H1 (cell line): ENCODE measurements around the gene ALLC. TPM values are rescaled to one million over a fixed set of nuclear protein-coding genes. Genes with fewer than 3 reads are reported as not detected.

Experiments used
- GTF2F1 ChIP-seq: IDR thresholded peaks from 2 replicates; pipeline ENCODE4 v1.6.1; 2012; ENCODE audit warnings: low read depth, low read length, improper control_type of control experiment, borderline replicate concordance
- HDAC2 ChIP-seq, 2 experiments: fragments of 300-600 bp in 1 of 2; sonication (generic) in 1 of 2; IDR thresholded peaks; 2 replicates each; pipeline ENCODE4 v1.6.1; 2011 to 2012; ENCODE audit warnings: low read depth in 2 of 2, low read length in 2 of 2, mild to moderate bottlenecking in 2 of 2, moderate library complexity in 2 of 2, borderline replicate concordance in 1 of 2, inconsistent platforms in 1 of 2
- HDAC6 ChIP-seq: IDR thresholded peaks from one replicate; pipeline ENCODE4 v1.7.1; 2012; ENCODE audit warnings: low read depth, mild to moderate bottlenecking, inconsistent platforms, low read length, moderate library complexity
- MAFK ChIP-seq: IDR thresholded peaks from 2 replicates; pipeline ENCODE4 v1.6.1; 2012; ENCODE audit warnings: low read depth, mild to moderate bottlenecking, improper control_type of control experiment, low read length
- NRF1 ChIP-seq: IDR thresholded peaks from 2 replicates; pipeline ENCODE4 v1.6.1; 2011; ENCODE audit warnings: mild to moderate bottlenecking, low read depth, low read length, improper control_type of control experiment
- PHF8 ChIP-seq: fragments of 200-600 bp; sonication (generic); conservative IDR thresholded peaks from 2 replicates; pipeline ENCODE4 v1.7.1; 2012; ENCODE audit warnings: low read depth, mild to moderate bottlenecking, inconsistent platforms, low read length, moderate library complexity
- POU5F1 ChIP-seq: IDR thresholded peaks from 2 replicates; pipeline ENCODE4 v1.6.1; 2011; ENCODE audit warnings: low read depth, mild to moderate bottlenecking, low read length, moderate library complexity
- RNF2 ChIP-seq: fragments of 200-900, 300-1000 bp; sonication (generic); IDR thresholded peaks from 2 replicates; pipeline ENCODE4 v1.7.1; 2016; ENCODE audit warnings: borderline replicate concordance, low read depth, mild to moderate bottlenecking, antibody characterized with exemption, low read length; ENCODE audit not compliant: poor library complexity, severe bottlenecking; ENCODE audit errors: missing control alignments
- SAP30 ChIP-seq: fragments of 300-600 bp; sonication (generic); IDR thresholded peaks from 2 replicates; pipeline ENCODE4 v1.7.1; 2012; ENCODE audit warnings: low read length, moderate library complexity, mild to moderate bottlenecking, inconsistent platforms; ENCODE audit not compliant: insufficient read depth, insufficient replicate concordance
- SP4 ChIP-seq: IDR thresholded peaks from 2 replicates; pipeline ENCODE4 v1.6.1; 2012; ENCODE audit warnings: low read length, inconsistent platforms
- polyA plus RNA-seq, 7 experiments: library from polyadenylated mRNA; depleted of rRNA in 3 of 7; stranded (reverse) in 5 of 7; unstranded in 2 of 7; fragments of >200 nt in 5 of 7; fragments of 200-250 nt in 2 of 7; gene quantifications; 1 replicate in 5 of 7; 2 replicates in 1 of 7; 4 replicates in 1 of 7; pipeline versions ENCODE4 v1.2.1 to v1.2.3, GENCODE V29; 2011 to 2013; ENCODE audit warnings: missing spikeins in 2 of 7, mixed read lengths in 2 of 7
- total RNA-seq: library from RNA; stranded (reverse); fragmentation: NEBNext Ultra II Directional; extraction: Animal tissue kit (Norgen Biotek cat#: 25700); gene quantifications from 2 replicates; pipeline ENCODE4 v1.2.1, GENCODE V29; 2021
- TF ChIP-seq, protein P1 (sequence below): fragments of 300-600 bp; sonication (generic); IDR thresholded peaks from 2 replicates; pipeline ENCODE4 v1.7.1; 2012; ENCODE audit warnings: low read length, moderate library complexity, mild to moderate bottlenecking, inconsistent platforms; ENCODE audit not compliant: insufficient replicate concordance

ALLC gene
- total and polyA plus RNA-seq, 2 of the 8 experiments (the other 6 are each of a cell fraction or from before 2014, with no cell fraction given), result not detected

DNA sequence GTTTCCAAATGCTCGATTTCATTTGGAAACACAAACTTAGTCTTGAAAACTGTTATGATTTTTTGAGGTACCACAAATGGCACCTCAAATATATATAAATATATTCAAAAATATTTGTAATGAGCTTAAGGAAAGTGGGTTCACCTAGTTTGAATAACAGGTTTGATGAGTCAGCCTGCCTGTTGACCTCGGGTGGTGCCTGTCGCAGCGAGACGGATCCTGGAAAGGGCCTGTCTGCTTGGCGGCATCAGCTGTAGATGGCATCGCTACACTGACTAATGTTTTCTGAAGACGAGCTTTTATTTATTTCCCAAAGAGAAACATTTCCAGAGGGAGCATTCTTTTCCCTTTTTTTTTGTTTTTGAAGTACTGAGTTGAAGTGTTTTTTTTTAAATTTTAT is 6.9 kb downstream of the ALLC start (continued):
- TF ChIP-seq, protein P1, sequence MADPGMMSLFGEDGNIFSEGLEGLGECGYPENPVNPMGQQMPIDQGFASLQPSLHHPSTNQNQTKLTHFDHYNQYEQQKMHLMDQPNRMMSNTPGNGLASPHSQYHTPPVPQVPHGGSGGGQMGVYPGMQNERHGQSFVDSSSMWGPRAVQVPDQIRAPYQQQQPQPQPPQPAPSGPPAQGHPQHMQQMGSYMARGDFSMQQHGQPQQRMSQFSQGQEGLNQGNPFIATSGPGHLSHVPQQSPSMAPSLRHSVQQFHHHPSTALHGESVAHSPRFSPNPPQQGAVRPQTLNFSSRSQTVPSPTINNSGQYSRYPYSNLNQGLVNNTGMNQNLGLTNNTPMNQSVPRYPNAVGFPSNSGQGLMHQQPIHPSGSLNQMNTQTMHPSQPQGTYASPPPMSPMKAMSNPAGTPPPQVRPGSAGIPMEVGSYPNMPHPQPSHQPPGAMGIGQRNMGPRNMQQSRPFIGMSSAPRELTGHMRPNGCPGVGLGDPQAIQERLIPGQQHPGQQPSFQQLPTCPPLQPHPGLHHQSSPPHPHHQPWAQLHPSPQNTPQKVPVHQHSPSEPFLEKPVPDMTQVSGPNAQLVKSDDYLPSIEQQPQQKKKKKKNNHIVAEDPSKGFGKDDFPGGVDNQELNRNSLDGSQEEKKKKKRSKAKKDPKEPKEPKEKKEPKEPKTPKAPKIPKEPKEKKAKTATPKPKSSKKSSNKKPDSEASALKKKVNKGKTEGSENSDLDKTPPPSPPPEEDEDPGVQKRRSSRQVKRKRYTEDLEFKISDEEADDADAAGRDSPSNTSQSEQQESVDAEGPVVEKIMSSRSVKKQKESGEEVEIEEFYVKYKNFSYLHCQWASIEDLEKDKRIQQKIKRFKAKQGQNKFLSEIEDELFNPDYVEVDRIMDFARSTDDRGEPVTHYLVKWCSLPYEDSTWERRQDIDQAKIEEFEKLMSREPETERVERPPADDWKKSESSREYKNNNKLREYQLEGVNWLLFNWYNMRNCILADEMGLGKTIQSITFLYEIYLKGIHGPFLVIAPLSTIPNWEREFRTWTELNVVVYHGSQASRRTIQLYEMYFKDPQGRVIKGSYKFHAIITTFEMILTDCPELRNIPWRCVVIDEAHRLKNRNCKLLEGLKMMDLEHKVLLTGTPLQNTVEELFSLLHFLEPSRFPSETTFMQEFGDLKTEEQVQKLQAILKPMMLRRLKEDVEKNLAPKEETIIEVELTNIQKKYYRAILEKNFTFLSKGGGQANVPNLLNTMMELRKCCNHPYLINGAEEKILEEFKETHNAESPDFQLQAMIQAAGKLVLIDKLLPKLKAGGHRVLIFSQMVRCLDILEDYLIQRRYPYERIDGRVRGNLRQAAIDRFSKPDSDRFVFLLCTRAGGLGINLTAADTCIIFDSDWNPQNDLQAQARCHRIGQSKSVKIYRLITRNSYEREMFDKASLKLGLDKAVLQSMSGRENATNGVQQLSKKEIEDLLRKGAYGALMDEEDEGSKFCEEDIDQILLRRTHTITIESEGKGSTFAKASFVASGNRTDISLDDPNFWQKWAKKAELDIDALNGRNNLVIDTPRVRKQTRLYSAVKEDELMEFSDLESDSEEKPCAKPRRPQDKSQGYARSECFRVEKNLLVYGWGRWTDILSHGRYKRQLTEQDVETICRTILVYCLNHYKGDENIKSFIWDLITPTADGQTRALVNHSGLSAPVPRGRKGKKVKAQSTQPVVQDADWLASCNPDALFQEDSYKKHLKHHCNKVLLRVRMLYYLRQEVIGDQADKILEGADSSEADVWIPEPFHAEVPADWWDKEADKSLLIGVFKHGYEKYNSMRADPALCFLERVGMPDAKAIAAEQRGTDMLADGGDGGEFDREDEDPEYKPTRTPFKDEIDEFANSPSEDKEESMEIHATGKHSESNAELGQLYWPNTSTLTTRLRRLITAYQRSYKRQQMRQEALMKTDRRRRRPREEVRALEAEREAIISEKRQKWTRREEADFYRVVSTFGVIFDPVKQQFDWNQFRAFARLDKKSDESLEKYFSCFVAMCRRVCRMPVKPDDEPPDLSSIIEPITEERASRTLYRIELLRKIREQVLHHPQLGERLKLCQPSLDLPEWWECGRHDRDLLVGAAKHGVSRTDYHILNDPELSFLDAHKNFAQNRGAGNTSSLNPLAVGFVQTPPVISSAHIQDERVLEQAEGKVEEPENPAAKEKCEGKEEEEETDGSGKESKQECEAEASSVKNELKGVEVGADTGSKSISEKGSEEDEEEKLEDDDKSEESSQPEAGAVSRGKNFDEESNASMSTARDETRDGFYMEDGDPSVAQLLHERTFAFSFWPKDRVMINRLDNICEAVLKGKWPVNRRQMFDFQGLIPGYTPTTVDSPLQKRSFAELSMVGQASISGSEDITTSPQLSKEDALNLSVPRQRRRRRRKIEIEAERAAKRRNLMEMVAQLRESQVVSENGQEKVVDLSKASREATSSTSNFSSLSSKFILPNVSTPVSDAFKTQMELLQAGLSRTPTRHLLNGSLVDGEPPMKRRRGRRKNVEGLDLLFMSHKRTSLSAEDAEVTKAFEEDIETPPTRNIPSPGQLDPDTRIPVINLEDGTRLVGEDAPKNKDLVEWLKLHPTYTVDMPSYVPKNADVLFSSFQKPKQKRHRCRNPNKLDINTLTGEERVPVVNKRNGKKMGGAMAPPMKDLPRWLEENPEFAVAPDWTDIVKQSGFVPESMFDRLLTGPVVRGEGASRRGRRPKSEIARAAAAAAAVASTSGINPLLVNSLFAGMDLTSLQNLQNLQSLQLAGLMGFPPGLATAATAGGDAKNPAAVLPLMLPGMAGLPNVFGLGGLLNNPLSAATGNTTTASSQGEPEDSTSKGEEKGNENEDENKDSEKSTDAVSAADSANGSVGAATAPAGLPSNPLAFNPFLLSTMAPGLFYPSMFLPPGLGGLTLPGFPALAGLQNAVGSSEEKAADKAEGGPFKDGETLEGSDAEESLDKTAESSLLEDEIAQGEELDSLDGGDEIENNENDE, result no peak
- TF ChIP-seq RNF2 (no peak), SP4 (no peak), MAFK (no peak), HDAC6 (no peak), PHF8 (no peak), HDAC2 (IDR thresholded peaks at IDR 0.05; ENCODE audit: borderline replicate concordance in 1 of 2, low read depth in 2 of 2, low read length in 2 of 2) (no peak), SAP30 (no peak), GTF2F1 (no peak), POU5F1 (no peak), NRF1 (no peak)
